RCC 7860 (cell line): ENCODE results near the gene RTN4.
"Not testable (repeated sequence)": the region's sequence is repeated elsewhere in the genome, so short reads cannot be mapped to it uniquely, and the experiment has no call there.

ENCODE experiments used
- DNase-seq: peaks from one replicate; pipeline ENCODE4 v3.0.0-alpha.2; 2015; ENCODE audit warnings: low spot score
- FAIRE-seq: peaks from 2 replicates; lab custom pipeline; 2012; peaks lifted over from hg19 to GRCh38; lab: Jason Lieb, UNC

RTN4 gene

GRCh38 chr2:55050100-55050994 lies at the start of gene RTN4:
TSS of gene RTN4 (minus strand) at chr2:55050451. CDS start at chr2:55050300, 151 bp downstream.
- DNase-seq (peak; percentile 99), FAIRE-seq (no peak)

DNA sequence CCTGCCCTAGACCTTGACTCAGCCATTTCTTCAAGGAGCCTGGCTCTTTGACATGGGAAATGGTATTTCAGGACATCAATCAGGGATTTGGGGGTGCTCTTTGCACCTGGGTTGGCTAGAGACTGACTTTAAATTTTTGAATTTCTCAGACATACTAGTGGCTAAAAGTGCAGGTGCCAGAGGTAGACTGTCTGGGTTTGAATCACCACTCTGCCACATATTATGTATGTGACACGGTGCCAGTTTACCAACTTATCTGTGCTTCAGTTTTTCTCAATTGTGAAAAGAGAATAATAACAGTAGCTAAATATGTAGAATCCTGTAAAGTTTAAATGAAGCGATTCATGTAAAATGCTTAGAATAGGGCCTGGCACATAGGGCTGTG lies 49.2 kb upstream of the RTN4 start:
- no peak for DNase-seq
- FAIRE-seq, result no peak

- DNase-seq, result no peak
- FAIRE-seq, result no peak
Observed at GRCh38 chr2:55097461-55098410, 47.5 kb upstream of the RTN4 start.

DNA sequence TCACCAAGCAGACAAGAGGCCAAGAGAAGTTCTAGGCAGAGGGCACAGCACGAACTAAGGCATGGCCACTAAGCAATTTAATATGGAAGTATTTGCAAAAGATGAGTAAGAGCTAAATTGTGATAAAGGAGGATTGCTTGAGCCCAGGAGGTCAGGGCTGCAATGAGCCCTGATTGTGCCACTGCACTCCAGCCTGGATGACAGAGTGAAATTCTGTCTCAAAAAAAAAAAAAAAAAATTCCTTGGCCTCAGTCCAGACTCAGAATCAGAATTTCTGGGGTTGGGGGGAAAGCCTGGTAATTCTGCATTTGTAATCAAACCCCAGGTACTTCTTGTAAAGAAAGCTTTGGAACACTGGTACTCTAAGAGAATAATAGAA lies 46.8 kb upstream of the RTN4 start:
- DNase-seq, result no peak
- FAIRE-seq, result no peak

DNA sequence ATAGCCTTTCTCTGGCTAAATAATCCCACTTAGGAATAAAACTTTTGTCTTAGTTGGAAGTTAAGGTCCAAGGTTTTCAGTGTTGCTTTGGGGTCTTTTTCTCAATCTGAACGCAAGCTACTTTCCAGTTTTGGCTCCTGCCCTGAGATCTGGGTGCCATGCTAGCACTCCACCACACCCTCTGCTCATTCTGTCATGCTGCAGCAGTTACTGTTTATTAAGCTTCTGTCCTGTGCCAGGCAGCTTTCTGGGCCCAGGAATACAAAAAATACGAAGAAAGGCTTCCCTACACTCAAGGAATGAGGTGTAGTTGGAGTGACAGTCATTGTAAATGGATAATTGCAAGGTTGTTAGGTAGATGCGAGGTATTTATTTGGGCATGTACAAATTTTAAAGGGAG lies 46.3 kb upstream of the RTN4 start:
- no peak for FAIRE-seq
- no peak for DNase-seq

GRCh38 chr2:55093381-55093780 lies 43.1 kb upstream of the RTN4 start:
- FAIRE-seq, result no peak
- no peak for DNase-seq

DNA sequence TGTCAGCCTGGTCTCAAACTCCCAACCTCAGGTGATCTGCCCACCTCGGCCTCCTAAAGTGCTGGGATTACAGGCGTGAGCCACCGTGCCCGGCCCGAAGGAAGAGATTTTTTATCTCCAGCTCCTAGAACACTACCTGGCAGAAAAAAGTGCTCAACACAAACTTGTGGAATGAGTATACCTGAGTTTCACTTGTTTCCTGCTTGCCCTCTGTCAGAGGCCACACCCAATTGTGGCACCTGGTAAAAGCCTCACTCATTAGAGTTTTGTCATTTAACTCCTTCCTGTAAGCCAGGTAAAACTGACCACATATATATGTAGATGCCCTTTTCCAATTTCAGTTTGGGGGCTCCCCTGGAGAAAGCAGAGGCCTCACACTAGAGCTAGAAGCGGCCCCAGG lies 42.2 kb upstream of the RTN4 start:
- FAIRE-seq, result no peak
- no peak for DNase-seq

DNA sequence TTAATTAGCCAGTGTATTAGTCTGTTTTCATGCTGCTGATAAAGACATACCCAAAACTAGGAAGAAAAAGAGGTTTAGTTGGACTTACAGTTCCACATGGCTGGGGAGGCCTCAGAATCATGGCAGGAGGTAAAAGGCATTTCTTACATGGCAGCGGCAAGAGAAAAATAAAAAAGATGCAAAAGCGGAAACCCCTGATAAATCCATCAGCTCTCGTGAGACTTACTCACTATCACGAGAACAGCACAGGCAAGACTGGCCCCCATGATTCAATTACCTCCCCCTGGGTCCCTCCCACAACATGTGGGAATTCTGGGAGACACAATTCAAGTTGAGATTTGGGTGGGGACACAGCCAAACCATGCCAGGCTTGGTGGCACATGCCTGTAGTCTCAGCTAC lies 41.4 kb upstream of the RTN4 start:
- DNase-seq, FAIRE-seq: not testable (repeated sequence)

- no peak for FAIRE-seq
- DNase-seq, result no peak
Observed at GRCh38 chr2:55090702-55091101, 40.5 kb upstream of the RTN4 start.

DNA sequence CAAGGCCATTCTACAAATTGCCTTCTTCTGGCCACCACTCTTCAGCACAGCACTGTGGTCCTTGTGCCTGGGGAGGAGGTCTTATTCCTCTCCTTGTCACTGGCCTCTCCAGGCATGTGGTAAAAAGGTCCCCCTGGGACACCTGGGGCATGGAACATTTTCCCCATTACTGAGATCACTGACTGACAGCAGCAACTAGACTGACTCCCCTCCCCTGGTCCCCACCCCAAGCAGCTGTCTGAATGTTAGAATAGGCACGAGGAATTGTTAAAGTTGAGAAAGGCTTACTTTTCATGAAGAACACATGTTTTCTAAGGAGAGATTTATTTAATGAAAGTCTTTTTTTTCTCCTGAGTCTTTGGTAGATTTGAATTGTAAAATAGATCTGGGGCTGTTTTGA lies 39.5 kb upstream of the RTN4 start:
- no peak for DNase-seq
- FAIRE-seq, result no peak

DNA sequence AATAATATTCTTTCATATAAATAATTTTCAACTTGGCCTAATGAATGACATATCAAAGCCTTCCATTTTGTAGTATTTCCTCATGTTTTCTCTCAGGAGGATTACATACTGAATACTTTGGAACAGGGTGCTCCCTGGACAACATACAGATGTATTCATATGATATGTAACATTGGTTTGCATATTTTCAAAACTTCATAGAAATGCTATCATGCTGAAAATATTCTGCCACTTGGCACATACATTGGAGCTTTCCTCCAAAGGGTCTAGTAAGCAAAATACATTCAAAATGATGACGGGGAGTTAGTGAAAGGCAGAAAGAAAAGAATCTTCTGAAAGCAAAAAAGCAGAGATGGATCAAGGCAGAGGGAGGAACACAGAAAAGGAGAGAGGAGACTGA lies 38.1 kb upstream of the RTN4 start:
- FAIRE-seq, result no peak
- DNase-seq, result no peak

DNA sequence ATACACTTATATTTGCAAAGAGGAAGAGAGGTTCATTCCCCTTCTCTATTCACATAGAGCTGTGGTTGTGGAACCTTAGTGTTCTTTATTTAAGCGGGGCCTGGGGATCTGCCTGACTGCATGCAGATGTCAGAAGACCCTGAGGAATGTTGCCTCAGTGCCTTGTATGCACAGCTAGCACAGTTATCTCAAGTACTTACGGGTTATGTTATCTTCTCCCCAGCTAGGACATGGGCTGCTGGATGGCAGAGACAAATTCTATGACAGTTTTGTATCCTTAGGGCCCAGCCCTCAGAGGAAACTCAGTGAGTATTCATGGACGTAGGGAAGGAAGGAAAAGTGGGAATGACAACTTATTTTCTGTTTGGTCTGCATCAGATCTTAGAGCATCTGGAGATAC lies 37.7 kb upstream of the RTN4 start:
- FAIRE-seq (no peak), DNase-seq (no peak)

DNA sequence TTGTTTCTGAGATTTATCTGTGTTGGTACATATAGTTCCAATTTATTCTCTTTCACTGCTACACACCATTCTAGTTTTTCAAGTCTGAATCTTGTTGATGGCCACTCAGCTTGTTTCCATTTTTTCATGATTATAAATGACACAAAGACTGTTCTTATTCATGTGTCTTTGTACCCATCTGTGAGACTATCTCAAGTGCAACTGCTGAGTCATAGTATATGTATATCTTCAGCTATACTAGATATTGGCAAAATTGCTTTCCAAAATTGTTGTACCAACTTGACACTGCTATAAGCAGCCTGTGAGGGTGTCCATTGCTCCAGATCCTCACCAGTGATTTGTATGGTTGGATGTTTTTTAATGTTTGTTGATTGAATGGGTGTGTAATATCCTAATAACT lies 37.2 kb upstream of the RTN4 start:
- FAIRE-seq, result no peak
- DNase-seq, result no peak

DNA sequence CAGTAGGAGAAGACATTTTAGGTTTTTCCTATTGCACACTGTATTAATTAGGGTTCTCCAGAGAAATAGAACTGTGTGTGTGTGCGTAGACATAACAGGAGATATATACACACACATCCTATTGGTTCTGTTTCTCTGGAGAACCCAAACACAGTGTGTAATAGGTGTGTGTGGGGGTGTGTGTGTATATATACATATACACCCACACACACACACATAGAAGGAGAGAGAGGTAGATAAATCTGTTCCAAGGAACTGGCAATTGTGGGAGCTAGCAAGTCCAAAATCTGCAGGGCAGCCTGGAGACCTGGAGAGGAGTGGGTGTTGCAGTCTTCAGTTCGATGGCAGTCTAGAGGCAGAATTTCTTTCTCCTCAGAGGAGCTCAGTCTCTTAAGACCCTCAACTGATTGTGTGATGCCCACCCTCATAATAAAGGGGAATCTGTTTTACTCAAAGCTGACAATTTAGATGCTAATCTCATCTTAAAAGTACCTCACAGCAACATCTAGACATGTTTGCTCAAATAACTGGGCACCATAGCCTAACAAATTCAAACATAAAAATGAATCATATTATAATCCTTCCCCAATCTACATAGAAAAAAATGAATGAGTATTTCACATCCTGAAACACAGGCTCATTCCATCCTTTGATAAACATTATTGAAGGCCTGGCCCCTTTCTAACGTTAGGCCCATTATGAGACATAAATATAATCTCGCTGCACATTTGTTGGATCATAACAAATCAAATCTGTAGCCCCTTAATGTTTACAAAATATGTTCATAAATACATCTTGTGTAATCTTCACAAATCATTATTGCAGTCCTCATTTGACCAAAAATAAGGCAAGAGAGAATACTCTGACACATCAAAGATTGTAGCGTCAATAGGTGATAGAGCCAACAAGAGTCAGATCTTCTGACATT lies 35.1 kb upstream of the RTN4 start:
- DNase-seq (no peak), FAIRE-seq (no peak)

DNA sequence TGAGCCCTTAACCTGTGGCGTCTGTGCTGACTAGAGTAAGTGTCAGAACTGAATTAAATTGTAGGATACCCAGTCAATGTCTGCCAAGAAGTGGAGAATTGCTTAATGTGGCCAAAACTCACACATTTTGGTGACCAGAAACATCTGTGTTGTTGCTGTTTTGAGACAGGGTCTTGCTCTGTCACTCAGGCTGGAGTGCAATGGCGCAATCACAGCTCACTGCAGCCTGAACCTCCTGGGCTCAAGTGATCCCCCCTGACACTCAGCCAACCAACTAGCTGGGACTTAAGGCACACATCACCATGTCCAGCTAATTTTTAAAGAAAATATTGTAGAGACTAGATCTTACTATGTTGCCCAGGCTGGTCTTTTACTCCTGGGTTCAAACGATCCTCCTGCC lies 34.4 kb upstream of the RTN4 start:
- DNase-seq, result no peak

DNA sequence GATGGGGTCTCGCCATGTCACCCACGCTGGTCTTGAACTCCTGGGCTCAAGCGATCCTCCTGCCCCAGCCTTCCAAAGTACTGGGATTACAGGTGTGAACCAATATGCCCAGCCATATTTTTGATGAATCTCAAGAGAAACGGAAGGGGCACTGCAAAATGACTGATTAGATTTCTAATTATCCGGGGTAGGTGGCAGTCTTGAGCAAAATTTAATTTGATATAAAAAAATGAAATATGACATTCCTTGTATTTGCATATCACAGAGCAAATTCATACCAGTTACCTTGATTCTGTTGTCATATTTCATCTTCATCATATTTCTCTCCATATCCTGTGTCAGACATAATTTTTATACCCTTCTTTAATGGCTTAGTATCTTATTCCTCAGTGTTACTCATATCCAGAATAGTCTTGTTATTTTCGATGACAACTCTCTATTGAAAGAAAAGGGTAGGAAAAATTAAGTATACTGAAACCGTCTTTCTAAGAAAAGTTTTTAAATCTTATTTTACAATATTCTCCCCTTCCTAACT lies 30.0 kb upstream of the RTN4 start:
- DNase-seq, result no peak
- FAIRE-seq, result no peak

More for the DNA sequence above, 34.4 kb upstream of the RTN4 start:
- FAIRE-seq, result no peak

- FAIRE-seq (no peak), DNase-seq (no peak)
Observed at GRCh38 chr2:55078956-55079355, 28.7 kb upstream of the RTN4 start.

DNA sequence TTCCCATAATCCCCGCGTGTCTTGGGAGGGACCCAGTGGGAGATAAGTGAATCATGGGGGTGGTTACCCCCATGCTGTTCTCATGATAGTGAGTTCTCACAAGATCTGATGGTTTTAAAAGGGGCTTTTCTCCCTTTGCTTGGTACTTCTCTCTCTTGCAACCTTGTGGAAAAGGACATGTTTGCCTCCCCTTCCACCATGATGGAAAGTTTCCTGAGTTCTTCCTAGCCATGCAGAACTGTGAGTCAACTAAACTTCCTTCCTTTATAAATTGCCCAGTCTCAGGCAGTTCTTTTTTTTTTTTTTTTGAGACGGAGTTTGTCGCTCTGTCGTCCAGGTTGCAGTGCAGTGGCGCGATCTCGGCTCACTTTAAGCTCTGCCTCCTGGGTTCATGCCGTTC lies 26.5 kb upstream of the RTN4 start:
- DNase-seq, result no peak
- no peak for FAIRE-seq

- not testable (repeated sequence) for DNase-seq, FAIRE-seq
Observed at GRCh38 chr2:55076019-55076418, 25.8 kb upstream of the RTN4 start.
